ENCODE results near the gene PRPH2. TPM values are rescaled to one million over a fixed set of nuclear protein-coding genes. Genes with fewer than 3 reads are reported as not detected.

The PRPH2 gene
- total and polyA plus RNA-seq, 12 donors = 0.36 to 2.7 (median 0.97) TPM

DNA sequence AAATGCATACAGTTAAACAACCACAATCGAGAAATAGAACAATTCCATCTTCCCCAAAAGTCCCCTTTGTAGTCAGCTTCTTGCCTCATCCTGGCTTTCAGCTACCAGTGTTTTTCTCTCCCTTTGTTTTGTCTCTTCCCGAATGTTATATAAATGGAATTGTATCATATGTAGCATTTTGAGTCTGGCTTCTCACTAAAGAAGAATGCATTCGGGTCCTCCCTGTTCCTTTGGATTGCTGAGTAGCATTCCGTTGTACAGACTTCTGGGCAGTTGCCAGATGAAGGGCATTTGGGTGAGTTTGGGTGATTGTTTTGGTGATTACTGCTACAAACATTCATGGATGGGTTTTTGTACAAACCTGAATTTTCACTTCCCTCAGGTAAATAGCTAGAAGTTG, 27.8 kb downstream of the PRPH2 start:
- intact Hi-C loops (cut with DNase I) = loop anchor here in 2 of 10 donors (5.0 kb wide), 1 partner anchor 33 kb away; no protein-coding TSS in a partner anchor
- Histone ChIP-seq H3K27me3 (no peaks in the 10 kb centered on the region), H3K9me3 (no peaks in the 10 kb centered on the region), H3K36me3 (peaks cover 0 to 66% (median 22%) of the 10 kb centered on the region in 9 donors), H3K4me1 (peaks cover 0 to 50% (median 22%) of the 10 kb centered on the region in 9 donors), H3K4me3 (no peak overlapping the region), H3K27ac (peak overlapping the region in 5 of 10 donors; percentile 16 to 66 (median 51))
- DNase-seq (no peak), ATAC-seq (no peak)
- TF ChIP-seq, protein P1, sequence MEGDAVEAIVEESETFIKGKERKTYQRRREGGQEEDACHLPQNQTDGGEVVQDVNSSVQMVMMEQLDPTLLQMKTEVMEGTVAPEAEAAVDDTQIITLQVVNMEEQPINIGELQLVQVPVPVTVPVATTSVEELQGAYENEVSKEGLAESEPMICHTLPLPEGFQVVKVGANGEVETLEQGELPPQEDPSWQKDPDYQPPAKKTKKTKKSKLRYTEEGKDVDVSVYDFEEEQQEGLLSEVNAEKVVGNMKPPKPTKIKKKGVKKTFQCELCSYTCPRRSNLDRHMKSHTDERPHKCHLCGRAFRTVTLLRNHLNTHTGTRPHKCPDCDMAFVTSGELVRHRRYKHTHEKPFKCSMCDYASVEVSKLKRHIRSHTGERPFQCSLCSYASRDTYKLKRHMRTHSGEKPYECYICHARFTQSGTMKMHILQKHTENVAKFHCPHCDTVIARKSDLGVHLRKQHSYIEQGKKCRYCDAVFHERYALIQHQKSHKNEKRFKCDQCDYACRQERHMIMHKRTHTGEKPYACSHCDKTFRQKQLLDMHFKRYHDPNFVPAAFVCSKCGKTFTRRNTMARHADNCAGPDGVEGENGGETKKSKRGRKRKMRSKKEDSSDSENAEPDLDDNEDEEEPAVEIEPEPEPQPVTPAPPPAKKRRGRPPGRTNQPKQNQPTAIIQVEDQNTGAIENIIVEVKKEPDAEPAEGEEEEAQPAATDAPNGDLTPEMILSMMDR (IDR thresholded peaks at IDR 0.05) = no peak
- 59 to 66% methylated on average over 4 of the region's 4 CpGs for WGBS, 2 donors

DNA sequence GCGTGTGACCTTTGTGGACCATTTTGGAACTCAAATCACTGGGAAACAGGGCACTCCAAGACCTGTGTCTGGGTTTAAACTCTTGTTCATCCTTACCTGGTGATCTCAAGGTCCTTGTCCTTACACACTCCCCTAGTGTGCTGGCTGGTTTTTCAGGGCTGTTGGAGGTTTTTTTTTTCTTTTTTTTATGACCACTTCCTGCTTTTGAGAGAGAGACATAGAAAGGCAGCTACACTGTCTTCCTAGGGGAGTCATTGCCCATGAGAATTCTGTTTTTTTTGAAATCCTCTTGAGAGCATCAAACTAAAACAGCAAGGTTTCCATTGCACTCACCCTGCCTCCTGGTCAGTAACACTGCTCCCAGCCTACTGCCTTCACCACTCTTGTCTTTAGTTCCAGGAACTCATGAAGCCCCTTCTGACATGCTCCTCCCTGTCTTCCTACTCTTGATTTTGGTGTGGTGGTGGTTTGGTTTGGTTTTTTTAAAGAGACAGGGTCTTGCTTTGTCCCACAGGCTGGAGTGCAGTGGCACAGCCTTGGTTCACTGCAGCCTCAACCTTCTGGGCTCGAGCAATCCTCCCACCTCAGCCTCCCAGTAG, 28.6 kb downstream of the PRPH2 start:
- no peaks in the 10 kb centered on the region for H3K9me3 ChIP-seq
- ATAC-seq (no peak), DNase-seq (no peak)
- no peaks in the 10 kb centered on the region for H3K27me3 ChIP-seq
- peaks cover 0 to 74% (median 30%) of the 10 kb centered on the region in 9 donors for H3K36me3 ChIP-seq
- H3K27ac ChIP-seq = peak overlapping the region in 8 of 10 donors; percentile 3 to 66 (median 39)
- intact Hi-C loops (cut with DNase I) = loop anchor here in 2 of 10 donors (5.0 kb wide), 1 partner anchor 33 kb away; no protein-coding TSS in a partner anchor
- H3K4me3 ChIP-seq = no peak overlapping the region
- peaks cover 0 to 50% (median 22%) of the 10 kb centered on the region in 9 donors for H3K4me1 ChIP-seq
- TF ChIP-seq, protein P1 (IDR thresholded peaks at IDR 0.05) = no peak
- WGBS, 2 donors = 93 to 94% methylated on average over 2 of the region's 2 CpGs

DNA sequence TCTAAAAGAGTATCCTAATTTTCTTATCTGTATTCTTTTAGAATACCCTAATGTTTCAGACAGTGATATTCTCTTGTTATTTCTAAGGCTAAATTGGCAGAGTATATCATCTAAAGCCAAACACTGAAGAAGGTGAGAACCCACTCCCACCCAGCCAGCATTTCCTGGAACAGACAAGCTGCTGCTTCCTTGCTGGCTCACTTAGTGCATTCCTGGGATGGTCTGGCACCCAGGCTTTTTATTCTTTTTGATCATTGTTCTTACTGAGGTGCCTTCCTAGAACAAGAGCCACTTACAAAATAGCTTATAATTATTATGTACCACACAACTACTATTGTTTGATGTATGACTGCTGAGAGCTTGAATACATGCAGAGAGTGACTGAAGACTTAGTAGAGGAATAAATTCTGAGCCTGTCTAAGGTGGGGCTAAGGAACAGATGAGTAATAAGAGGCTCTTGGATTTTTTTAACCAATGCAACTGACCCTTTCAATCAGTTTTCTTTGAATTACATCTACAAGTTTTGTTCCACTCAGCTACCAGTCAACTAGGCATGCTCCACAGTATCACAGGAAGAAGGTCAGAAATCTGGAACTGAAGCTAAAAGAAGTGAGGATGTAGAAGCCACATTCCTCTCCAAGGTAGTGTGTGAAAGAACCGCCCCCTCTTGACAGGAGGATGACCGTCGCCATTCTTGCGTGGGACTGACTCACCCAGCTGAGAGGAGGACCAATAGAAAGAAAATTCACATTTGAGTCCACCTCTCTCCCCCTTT, 30.1 kb downstream of the PRPH2 start:
- Histone ChIP-seq H3K27ac (peak overlapping the region in 8 of 10 donors; percentile 16 to 66 (median 56)), H3K36me3 (peaks cover 0 to 84% (median 43%) of the 10 kb centered on the region in 9 donors), H3K9me3 (no peaks in the 10 kb centered on the region), H3K27me3 (no peaks in the 10 kb centered on the region), H3K4me1 (peaks cover 0 to 50% (median 22%) of the 10 kb centered on the region in 9 donors), H3K4me3 (no peak overlapping the region)
- intact Hi-C loops (cut with DNase I) = loop anchor here in 2 of 10 donors (5.0 kb wide), 1 partner anchor 35 kb away; no protein-coding TSS in a partner anchor
- ATAC-seq (peak in 7 of 8 donors; percentile 35 to 68 (median 60)), DNase-seq (no peak)
- WGBS, 2 donors = 53 to 67% methylated on average over 4 of the region's 4 CpGs
- TF ChIP-seq, protein P1 (IDR thresholded peaks at IDR 0.05) = no peak

DNA sequence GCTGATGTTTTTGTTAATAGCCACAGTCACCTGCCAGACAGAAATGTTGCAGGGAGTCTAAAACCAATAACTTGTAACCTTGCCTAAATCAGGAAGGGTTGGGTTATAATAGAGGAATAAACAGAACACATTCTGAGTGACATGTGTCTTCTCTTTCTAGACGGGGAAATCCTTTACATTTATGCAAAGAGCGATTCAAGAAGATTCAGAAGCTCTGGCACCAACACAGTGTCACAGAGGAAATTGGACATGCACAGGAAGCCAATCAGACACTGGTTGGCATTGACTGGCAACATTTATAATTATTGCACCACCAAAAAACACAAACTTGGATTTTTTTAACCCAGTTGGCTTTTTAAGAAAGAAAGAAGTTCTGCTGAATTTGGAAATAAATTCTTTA, 31.5 kb downstream of the PRPH2 start:
- DNase-seq (no peak), ATAC-seq (no peak)
- intact Hi-C loops (cut with DNase I) = loop anchor here in 2 of 10 donors (5.0 kb wide), 1 partner anchor 36 kb away; no protein-coding TSS in a partner anchor
- Histone ChIP-seq H3K36me3 (peaks cover 0 to 92% (median 48%) of the 10 kb centered on the region in 9 donors), H3K4me3 (no peak overlapping the region), H3K9me3 (no peaks in the 10 kb centered on the region), H3K27me3 (no peaks in the 10 kb centered on the region), H3K27ac (peak overlapping the region in 4 of 10 donors; percentile 16 to 66 (median 44)), H3K4me1 (peaks cover 0 to 44% (median 16%) of the 10 kb centered on the region in 9 donors)
- 59 to 67% methylated on average over 2 of the region's 2 CpGs for WGBS, 2 donors
- TF ChIP-seq, protein P1 (IDR thresholded peaks at IDR 0.05) = no peak
